H9 (cell line): Measurements from ENCODE around the gene ATP13A2. TPM values are rescaled to one million over a fixed set of nuclear protein-coding genes. Genes with fewer than 3 reads are reported as not detected.

Experiments
- DNase-seq: peaks from one replicate; pipeline ENCODE4 v3.0.0-alpha.2; 2017
- H2AFZ ChIP-seq: one replicate; pipeline ENCODE4 v1.6.1; 2013; ENCODE audit warnings: mild to moderate bottlenecking, low read length, control low read depth, moderate library complexity
- H2AK5ac ChIP-seq: 2 replicates; pipeline ENCODE4 v1.6.1; 2013; ENCODE audit warnings: low read length, control low read depth, mixed read lengths; ENCODE audit not compliant: insufficient read length
- H2BK120ac ChIP-seq: one replicate; pipeline ENCODE4 v1.6.1; 2013; ENCODE audit warnings: low read depth, mild to moderate bottlenecking, low read length, control low read depth, inconsistent platforms; ENCODE audit not compliant: poor library complexity, severe bottlenecking
- H2BK12ac ChIP-seq: 2 replicates; pipeline ENCODE4 v1.6.1; 2013; ENCODE audit warnings: low read length, control low read depth, mixed read lengths, low read depth; ENCODE audit not compliant: insufficient read length
- H2BK15ac ChIP-seq: 2 replicates; pipeline ENCODE4 v1.6.1; 2013; ENCODE audit warnings: low read depth, low read length, control low read depth
- H2BK20ac ChIP-seq: one replicate; pipeline ENCODE4 v1.6.1; 2013; ENCODE audit warnings: low read depth, mild to moderate bottlenecking, low read length, control low read depth, inconsistent platforms; ENCODE audit not compliant: poor library complexity, severe bottlenecking
- H2BK5ac ChIP-seq: 2 replicates; pipeline ENCODE4 v1.6.1; 2013; ENCODE audit warnings: low read length, control low read depth, mixed read lengths; ENCODE audit not compliant: insufficient read length
- H3K14ac ChIP-seq: 2 replicates; pipeline ENCODE4 v1.6.1; 2013; ENCODE audit warnings: low read length, control low read depth; ENCODE audit not compliant: insufficient read depth
- H3K18ac ChIP-seq: 2 replicates; pipeline ENCODE4 v1.6.1; 2013; ENCODE audit warnings: low read depth, mild to moderate bottlenecking, mixed read lengths, low read length, control low read depth; ENCODE audit not compliant: insufficient read length
- H3K23ac ChIP-seq: 2 replicates; pipeline ENCODE4 v1.6.1; 2013; ENCODE audit warnings: low read length, control low read depth, mixed read lengths, low read depth; ENCODE audit not compliant: insufficient read length
- H3K23me2 ChIP-seq: 2 replicates; pipeline ENCODE4 v1.6.1; 2013; ENCODE audit warnings: low read depth, mild to moderate bottlenecking, mixed read lengths, low read length, control low read depth; ENCODE audit not compliant: insufficient read length, poor library complexity, severe bottlenecking
- H3K27ac ChIP-seq: 2 replicates; pipeline ENCODE4 v1.5.1; 2013; ENCODE audit warnings: low read length, control low read depth, mixed read lengths, low read depth; ENCODE audit not compliant: insufficient read length
- H3K27me3 ChIP-seq: 2 replicates; pipeline ENCODE4 v1.6.1; 2013; ENCODE audit warnings: low read length, control low read depth, inconsistent platforms; ENCODE audit not compliant: insufficient read depth
- H3K4ac ChIP-seq: 2 replicates; pipeline ENCODE4 v1.6.1; 2013; ENCODE audit warnings: low read depth, mild to moderate bottlenecking, control low read depth, inconsistent platforms, low read length, moderate library complexity
- H3K4me1 ChIP-seq: 2 replicates; pipeline ENCODE4 v1.6.1; 2013; ENCODE audit warnings: low read length, control low read depth, inconsistent platforms; ENCODE audit not compliant: insufficient read depth
- H3K4me2 ChIP-seq: 2 replicates; pipeline ENCODE4 v1.6.1; 2013; ENCODE audit warnings: low read length, control low read depth, mixed read lengths; ENCODE audit not compliant: insufficient read length, insufficient read depth
- H3K56ac ChIP-seq: 2 replicates; pipeline ENCODE4 v1.6.1; 2013; ENCODE audit warnings: low read depth, mild to moderate bottlenecking, mixed read lengths, low read length, control low read depth; ENCODE audit not compliant: insufficient read length
- H3K79me1 ChIP-seq: 2 replicates; pipeline ENCODE4 v1.6.1; 2013; ENCODE audit warnings: low read depth, mild to moderate bottlenecking, moderate library complexity, low read length, control low read depth, inconsistent platforms; ENCODE audit not compliant: insufficient read depth, poor library complexity, severe bottlenecking
- H3K79me2 ChIP-seq: 2 replicates; pipeline ENCODE4 v1.6.1; 2013; ENCODE audit warnings: low read length, control low read depth, inconsistent platforms; ENCODE audit not compliant: insufficient read depth
- H3K9ac ChIP-seq: 2 replicates; pipeline ENCODE4 v1.6.1; 2013; ENCODE audit warnings: low read length, control low read depth, mixed read lengths; ENCODE audit not compliant: insufficient read length; ENCODE audit errors: extremely low read depth
- H3K9me3 ChIP-seq: one replicate; pipeline ENCODE4 v1.6.1; 2013; ENCODE audit warnings: low read depth, low read length, inconsistent platforms; ENCODE audit not compliant: control insufficient read depth
- H3T11ph ChIP-seq: one replicate; pipeline ENCODE4 v1.6.1; 2013; ENCODE audit warnings: mild to moderate bottlenecking, low read length, control low read depth, inconsistent platforms
- H4K20me1 ChIP-seq: one replicate; pipeline ENCODE4 v1.6.1; 2013; ENCODE audit not compliant: control insufficient read depth, insufficient read length, insufficient read depth
- H4K5ac ChIP-seq: 2 replicates; pipeline ENCODE4 v1.6.1; 2013; ENCODE audit warnings: low read depth, mild to moderate bottlenecking, mixed read lengths, low read length, control low read depth; ENCODE audit not compliant: insufficient read length
- H4K8ac ChIP-seq: replicated peaks from 2 replicates; pipeline ENCODE4 v1.6.1; 2013; ENCODE audit warnings: low read length, control low read depth, mixed read lengths, low read depth; ENCODE audit not compliant: insufficient read length
- H4K91ac ChIP-seq: 2 replicates; pipeline ENCODE4 v1.6.1; 2013; ENCODE audit warnings: low read depth, mild to moderate bottlenecking, moderate library complexity, mixed read lengths, low read length, control low read depth; ENCODE audit not compliant: insufficient read length
- H3K27ac Mint-ChIP-seq, 3 experiments: 2 replicates in 2 of 3; 3 replicates in 1 of 3; pipeline ENCODE4 v1.8.0; 2020 to 2021; ENCODE audit warnings: mixed read lengths in 3 of 3, mild to moderate bottlenecking in 1 of 3, moderate library complexity in 1 of 3
- H3K27me3 Mint-ChIP-seq: 2 replicates; pipeline ENCODE4 v1.8.0; 2021; ENCODE audit warnings: low read depth, mild to moderate bottlenecking, moderate library complexity, mixed read lengths
- H3K36me3 Mint-ChIP-seq, 3 experiments: 2 replicates in 2 of 3; 3 replicates in 1 of 3; pipeline ENCODE4 v1.8.0; 2020 to 2021; ENCODE audit warnings: low read depth in 3 of 3, mixed read lengths in 3 of 3; ENCODE audit not compliant: insufficient read depth in 1 of 3
- H3K4me1 Mint-ChIP-seq, 2 experiments: 2 replicates each; pipeline ENCODE4 v1.8.0; 2020; ENCODE audit warnings: mixed read lengths in 2 of 2
- H3K4me3 Mint-ChIP-seq, 2 experiments: 2 replicates in 1 of 2; 3 replicates in 1 of 2; pipeline ENCODE4 v1.8.0; 2020 to 2021; ENCODE audit warnings: mild to moderate bottlenecking in 2 of 2, mixed read lengths in 2 of 2, moderate library complexity in 1 of 2
- H3K9me3 Mint-ChIP-seq, 2 experiments: 2 replicates in 1 of 2; 3 replicates in 1 of 2; pipeline ENCODE4 v1.8.0; 2020; ENCODE audit warnings: mild to moderate bottlenecking in 2 of 2, mixed read lengths in 2 of 2, moderate library complexity in 1 of 2
- WGBS: extraction: QIAGEN DNeasy Blood & Tissue Kit; methylation state at CpG from one replicate; pipeline ENCODE4 v1.1.7; 2013; ENCODE audit warnings: missing lambda C conversion rate, low lambda C conversion rate, mixed read lengths; ENCODE audit not compliant: insufficient read length; ENCODE audit errors: extremely low coverage; 5-methylcytosine and 5-hydroxymethylcytosine counted together
- total RNA-seq: library from RNA; stranded (reverse); gene quantifications from 2 replicates; pipeline ENCODE4 v1.2.1, GENCODE V29; 2021
- TF ChIP-seq, protein P1 (sequence below): fragments of 200-600 bp; sonication (generic); conservative IDR thresholded peaks from 3 replicates; pipeline ENCODE4 v1.8.0; 2021; ENCODE audit warnings: antibody characterized with exemption, mild to moderate bottlenecking

The ATP13A2 gene
- total RNA-seq, 1 experiment from 2014 or later: 53.6 TPM

DNA sequence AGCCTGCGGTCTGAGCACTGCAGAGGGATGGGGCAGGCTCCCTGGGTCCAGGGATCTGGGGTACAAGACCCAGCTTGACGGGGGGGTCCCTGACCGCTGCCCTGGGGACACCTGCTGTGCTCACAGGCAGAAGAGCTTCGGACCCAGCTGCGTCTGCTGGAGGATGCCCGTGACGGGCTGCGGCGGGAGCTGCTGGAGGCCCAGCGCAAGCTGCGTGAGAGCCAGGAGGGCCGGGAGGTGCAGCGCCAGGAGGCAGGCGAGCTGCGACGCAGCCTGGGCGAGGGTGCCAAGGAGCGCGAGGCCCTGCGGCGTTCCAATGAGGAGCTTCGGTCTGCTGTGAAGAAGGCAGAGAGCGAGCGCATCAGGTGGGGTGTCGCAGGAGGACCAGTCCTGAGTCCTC is 56.5 kb downstream of the ATP13A2 start:
- Mint-ChIP-seq H3K4me1 (peaks cover 1 to 3% of the 10 kb centered on the region in 2 experiments; a peak in 2 of 4 replicates), H3K27me3 (no peaks in the 10 kb centered on the region; the same call in 1 of the 2 replicates), H3K27ac (no peak overlapping the region), H3K4me3 (no peak overlapping the region), H3K9me3 (no peaks in the 10 kb centered on the region), H3K36me3 (peaks cover 4 to 29% (median 27%) of the 10 kb centered on the region in 3 experiments; a peak in 6 of 7 replicates)
- H2BK5ac ChIP-seq: no peak overlapping the region
- H3T11ph ChIP-seq: no peak overlapping the region
- H3K27ac ChIP-seq: no peak overlapping the region
- no peak overlapping the region for H3K18ac ChIP-seq
- no peak overlapping the region for H3K56ac ChIP-seq
- H3K4me1 ChIP-seq: no peaks in the 10 kb centered on the region
- H3K23ac ChIP-seq: no peak overlapping the region
- WGBS: no CpG with 5 or more reads among the region's 25 CpGs
- no peak overlapping the region for H2AFZ ChIP-seq
- no peak overlapping the region for H3K9ac ChIP-seq
- H4K91ac ChIP-seq: no peak overlapping the region
- H2BK20ac ChIP-seq: no peak overlapping the region
- no peaks in the 10 kb centered on the region for H3K9me3 ChIP-seq
- no peak overlapping the region for H2AK5ac ChIP-seq
- no peaks in the 10 kb centered on the region for H3K79me2 ChIP-seq
- TF ChIP-seq, protein P1, sequence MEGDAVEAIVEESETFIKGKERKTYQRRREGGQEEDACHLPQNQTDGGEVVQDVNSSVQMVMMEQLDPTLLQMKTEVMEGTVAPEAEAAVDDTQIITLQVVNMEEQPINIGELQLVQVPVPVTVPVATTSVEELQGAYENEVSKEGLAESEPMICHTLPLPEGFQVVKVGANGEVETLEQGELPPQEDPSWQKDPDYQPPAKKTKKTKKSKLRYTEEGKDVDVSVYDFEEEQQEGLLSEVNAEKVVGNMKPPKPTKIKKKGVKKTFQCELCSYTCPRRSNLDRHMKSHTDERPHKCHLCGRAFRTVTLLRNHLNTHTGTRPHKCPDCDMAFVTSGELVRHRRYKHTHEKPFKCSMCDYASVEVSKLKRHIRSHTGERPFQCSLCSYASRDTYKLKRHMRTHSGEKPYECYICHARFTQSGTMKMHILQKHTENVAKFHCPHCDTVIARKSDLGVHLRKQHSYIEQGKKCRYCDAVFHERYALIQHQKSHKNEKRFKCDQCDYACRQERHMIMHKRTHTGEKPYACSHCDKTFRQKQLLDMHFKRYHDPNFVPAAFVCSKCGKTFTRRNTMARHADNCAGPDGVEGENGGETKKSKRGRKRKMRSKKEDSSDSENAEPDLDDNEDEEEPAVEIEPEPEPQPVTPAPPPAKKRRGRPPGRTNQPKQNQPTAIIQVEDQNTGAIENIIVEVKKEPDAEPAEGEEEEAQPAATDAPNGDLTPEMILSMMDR: no peak
- DNase-seq: no peak
- H3K79me1 ChIP-seq: no peaks in the 10 kb centered on the region
- H2BK12ac ChIP-seq: no peak overlapping the region
- no peak overlapping the region for H3K4ac ChIP-seq
- H4K8ac ChIP-seq: no peak overlapping the region
- no peak overlapping the region for H3K4me2 ChIP-seq
- no peaks in the 10 kb centered on the region for H3K27me3 ChIP-seq
- no peak overlapping the region for H4K5ac ChIP-seq
- no peak overlapping the region for H2BK15ac ChIP-seq
- no peak overlapping the region for H3K14ac ChIP-seq
- no peaks in the 10 kb centered on the region for H3K23me2 ChIP-seq
- no peaks in the 10 kb centered on the region for H4K20me1 ChIP-seq
- H2BK120ac ChIP-seq: no peak overlapping the region
